Hematopoietic multipotent progenitor cell (in vitro differentiated cells): ENCODE data around the gene RELN. TPM values are rescaled to one million over a fixed set of nuclear protein-coding genes. Genes with fewer than 3 reads are reported as not detected.

ENCODE experiments used
- DNase-seq, 3 donors: peaks; one replicate each; pipeline ENCODE4 v3.0.0-alpha.2; 2011 to 2015; ENCODE audit warnings: low read depth in 2 of 3, low spot score in 2 of 3
- total RNA-seq: library from RNA; depleted of rRNA; stranded (reverse); fragments of >200 nt; gene quantifications from one replicate; pipeline ENCODE4 v1.2.3, GENCODE V29; 2012

Gene RELN
- total RNA-seq, 1 donor: not detected

GRCh38 chr7:103690242-103690974 lies 299.1 kb downstream of the RELN start:
- no peak for DNase-seq

DNA sequence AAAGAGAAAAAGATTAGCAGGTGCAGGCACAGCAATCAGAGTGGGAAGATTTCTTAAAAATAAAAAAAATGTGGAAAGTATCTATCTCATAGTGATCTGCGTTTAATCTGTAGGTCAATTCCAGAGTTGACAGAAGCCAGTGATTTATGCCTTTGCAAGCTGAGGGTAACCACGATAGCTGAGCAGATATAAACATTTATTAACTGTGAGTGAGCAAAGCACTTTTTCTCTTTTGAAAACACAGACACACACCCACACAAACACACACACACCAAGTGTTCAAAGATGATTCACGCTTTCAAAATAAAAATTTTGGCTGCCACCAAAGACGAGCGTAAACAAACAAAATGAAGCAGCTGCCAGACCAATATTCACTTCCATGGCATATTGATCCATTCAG lies 300.2 kb downstream of the RELN start:
- no peak for DNase-seq

- no peak for DNase-seq
Observed at GRCh38 chr7:103687951-103688350, 301.5 kb downstream of the RELN start.

DNA sequence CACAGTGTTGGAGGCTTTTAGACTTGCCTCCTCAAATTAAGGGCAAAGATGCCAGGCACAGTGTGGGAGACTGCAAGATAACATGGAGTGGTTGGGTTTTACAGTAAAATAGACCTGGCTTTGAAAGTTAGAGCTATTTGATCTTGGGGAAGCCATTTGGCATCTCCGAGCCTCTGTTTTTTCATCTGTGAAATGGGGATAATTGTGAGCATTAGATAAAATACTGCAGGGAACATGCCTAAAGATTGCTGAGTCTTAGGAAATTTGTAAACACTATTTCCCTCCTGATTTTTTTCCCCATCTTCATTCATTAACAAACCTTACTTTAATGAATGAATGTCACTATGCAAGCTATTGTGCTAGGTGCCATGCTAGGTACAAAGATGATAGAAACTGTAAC lies 302.2 kb downstream of the RELN start:
- no peak for DNase-seq

- no peak for DNase-seq
Observed at GRCh38 chr7:103686763-103687162, 302.7 kb downstream of the RELN start.

DNA sequence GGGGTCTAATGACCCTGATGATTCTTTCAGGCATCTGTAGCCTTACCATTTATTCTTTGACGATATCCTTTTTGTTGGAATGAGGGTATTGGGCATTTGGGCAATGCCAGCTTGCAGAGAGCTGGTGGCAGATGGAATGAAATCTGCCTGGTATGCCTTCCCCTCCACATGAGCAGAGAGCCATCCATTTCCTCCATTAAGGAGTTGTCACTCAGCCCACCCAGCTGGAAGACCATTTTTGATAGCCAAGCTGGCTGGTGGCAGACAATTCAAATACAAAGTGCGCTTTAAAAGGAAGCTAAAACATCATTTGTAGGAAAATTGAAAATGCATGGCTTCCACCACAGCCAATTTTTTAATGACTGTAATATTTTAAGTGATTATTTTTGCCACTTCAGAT lies 303.4 kb downstream of the RELN start:
- no peak for DNase-seq

DNA sequence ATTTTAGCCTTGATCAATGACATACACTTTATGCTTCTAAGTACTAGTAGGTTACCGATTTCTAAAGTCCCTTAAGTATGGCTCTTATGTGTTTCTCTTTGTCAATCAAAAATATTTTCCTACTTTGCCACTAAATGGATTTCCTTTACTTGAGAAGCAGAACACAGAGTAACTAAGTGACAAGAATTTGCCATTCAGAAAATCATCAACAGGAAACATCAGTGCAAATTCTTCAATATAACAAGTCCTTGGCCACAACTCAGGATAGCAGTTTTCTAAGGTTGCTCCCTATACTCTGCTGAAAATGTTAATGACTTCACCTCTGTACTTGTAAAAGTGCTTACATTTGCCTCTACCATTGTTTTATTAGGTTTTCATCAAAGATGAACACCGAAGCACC lies 303.8 kb downstream of the RELN start:
- DNase-seq: no peak

GRCh38 chr7:103683348-103683747 lies 306.1 kb downstream of the RELN start:
- DNase-seq: no peak

GRCh38 chr7:103680161-103681144 lies 309.0 kb downstream of the RELN start:
- DNase-seq: no peak

- no peak for DNase-seq
Observed at GRCh38 chr7:103679151-103680132, 310.0 kb downstream of the RELN start.

- DNase-seq: no peak
Observed at GRCh38 chr7:103668279-103668941, 321.0 kb downstream of the RELN start.

- DNase-seq: no peak
Observed at GRCh38 chr7:103666326-103666725, 323.1 kb downstream of the RELN start.

GRCh38 chr7:103664577-103664976 lies 324.9 kb downstream of the RELN start:
- DNase-seq: no peak

DNA sequence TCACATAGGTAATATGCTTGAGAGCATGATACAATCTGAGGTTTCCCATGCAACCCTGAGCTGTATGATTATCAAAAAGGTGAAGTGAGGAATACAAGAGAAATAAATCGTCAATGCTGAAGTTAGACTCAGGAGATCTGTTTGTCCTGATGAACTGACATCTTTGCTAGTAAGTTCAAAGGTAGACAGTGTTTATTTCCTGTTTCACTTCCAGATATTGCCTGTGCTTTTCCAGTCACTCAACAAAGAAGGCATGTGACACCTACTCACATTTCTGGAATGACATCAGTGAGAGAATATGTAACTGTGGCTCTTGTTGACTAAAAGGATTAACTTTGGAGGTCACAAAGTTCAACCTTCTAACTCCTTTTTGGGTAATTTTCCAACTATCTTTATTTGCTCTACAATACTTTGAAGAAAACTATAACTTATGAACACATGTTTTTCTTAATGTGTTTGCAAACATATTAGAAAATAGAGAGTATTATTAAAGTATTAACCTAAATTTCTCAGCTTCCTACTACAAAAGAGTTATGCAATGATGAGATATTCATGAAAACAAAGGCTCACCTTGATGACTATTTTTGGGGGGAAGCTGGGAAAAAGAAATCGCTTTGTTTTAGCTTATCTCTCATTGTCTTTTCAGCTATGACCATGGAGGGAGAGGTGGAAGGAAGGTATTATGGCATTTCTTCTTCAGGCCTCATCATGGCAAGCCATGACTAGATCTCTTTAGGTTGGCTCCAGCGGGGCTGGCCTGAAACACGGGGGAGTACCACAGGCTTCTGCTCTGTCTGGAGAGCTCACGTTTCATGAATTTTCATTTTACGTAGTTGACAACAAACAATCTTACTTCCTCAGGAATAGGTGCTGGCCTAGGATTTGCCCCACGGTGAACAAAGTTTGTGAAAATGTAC lies 328.7 kb downstream of the RELN start:
- DNase-seq: no peak

- DNase-seq: no peak
Observed at GRCh38 chr7:103658055-103659005, 331.1 kb downstream of the RELN start.

- DNase-seq: no peak
Observed at GRCh38 chr7:103657474-103657894, 332.0 kb downstream of the RELN start.

GRCh38 chr7:103656221-103656620 lies 333.2 kb downstream of the RELN start:
- no peak for DNase-seq
